ENCODE results near the gene KMT2A. TPM values are rescaled to one million over a fixed set of nuclear protein-coding genes. Genes with fewer than 3 reads are reported as not detected.

The KMT2A gene
- total and polyA plus RNA-seq, 7 donors, result 5.3 to 93.9 (median 42.9) TPM

DNA sequence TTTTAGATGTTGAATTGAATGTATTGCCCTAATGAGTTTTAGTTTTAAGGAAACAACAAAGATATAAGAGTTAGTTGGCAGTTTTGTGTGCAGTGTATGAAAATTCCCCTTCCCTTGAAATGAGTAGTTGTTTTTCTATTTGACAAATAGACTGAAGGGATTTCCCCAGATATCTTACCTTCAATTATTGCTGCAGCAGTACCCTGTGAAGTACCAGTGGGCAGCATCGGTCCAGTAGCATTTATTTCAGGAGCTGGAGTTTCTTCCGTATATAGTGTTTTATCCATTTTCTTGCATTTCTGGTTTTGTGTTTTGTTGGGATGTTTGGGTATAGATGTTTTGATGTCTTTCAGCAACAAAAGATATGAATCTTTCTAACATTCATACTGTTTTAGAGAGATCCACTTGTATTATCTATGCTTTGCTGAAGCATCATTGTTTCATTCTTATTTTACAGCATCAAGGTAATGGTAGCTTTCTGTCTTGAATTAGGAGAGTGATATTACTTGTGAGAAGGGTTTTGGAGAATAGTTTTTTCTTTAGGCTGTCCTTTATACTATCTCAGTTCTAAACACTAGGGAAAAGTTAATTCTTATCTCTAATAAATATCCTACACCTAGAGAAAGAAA lies 7.4 kb downstream of the KMT2A start:
- H3K27me3 ChIP-seq, result no peaks in the 10 kb centered on the region
- intact Hi-C loops (cut with DNase I), result no loop called here
- 68 to 80% methylated on average over 2 of the region's 2 CpGs for WGBS, 2 donors
- no peaks in the 10 kb centered on the region for H3K9me3 ChIP-seq
- no peak for DNase-seq
- H3K36me3 ChIP-seq, result no peaks in the 10 kb centered on the region
- TF ChIP-seq, protein P1, sequence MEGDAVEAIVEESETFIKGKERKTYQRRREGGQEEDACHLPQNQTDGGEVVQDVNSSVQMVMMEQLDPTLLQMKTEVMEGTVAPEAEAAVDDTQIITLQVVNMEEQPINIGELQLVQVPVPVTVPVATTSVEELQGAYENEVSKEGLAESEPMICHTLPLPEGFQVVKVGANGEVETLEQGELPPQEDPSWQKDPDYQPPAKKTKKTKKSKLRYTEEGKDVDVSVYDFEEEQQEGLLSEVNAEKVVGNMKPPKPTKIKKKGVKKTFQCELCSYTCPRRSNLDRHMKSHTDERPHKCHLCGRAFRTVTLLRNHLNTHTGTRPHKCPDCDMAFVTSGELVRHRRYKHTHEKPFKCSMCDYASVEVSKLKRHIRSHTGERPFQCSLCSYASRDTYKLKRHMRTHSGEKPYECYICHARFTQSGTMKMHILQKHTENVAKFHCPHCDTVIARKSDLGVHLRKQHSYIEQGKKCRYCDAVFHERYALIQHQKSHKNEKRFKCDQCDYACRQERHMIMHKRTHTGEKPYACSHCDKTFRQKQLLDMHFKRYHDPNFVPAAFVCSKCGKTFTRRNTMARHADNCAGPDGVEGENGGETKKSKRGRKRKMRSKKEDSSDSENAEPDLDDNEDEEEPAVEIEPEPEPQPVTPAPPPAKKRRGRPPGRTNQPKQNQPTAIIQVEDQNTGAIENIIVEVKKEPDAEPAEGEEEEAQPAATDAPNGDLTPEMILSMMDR (IDR thresholded peaks at IDR 0.05), result no peak
- TF ChIP-seq EP300 (IDR thresholded peaks at IDR 0.05) (no peak), POLR2AphosphoS5 (IDR thresholded peaks at IDR 0.05) (no peak), POLR2A (IDR thresholded peaks at IDR 0.05) (no peak)
- peaks cover 0 to 64% (median 41%) of the 10 kb centered on the region in 4 donors for H3K4me1 ChIP-seq
- H3K4me3 ChIP-seq, result no peak overlapping the region
- no peak overlapping the region for H3K27ac ChIP-seq

DNA sequence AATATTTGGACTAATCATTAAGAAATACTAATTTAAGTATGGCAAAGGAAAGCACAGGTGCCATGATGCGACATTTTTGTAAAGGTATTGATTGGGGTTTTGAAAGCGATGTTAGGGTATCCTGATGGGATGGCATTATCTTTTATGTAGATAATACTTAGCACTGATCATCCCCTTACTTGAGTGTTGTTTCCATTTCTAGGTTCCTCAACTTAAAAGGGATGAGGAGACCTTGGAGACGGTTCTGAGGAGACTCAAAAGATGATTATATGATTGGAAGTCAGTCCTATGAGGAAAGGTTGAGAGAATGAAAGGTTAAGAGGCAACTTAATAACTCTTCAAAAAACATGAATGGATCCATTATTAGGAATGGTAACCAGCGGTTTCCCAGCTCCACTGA lies 11.1 kb downstream of the KMT2A start:
- no peak for DNase-seq
- Histone ChIP-seq H3K4me3 (no peak overlapping the region), H3K27me3 (no peaks in the 10 kb centered on the region), H3K9me3 (no peaks in the 10 kb centered on the region), H3K36me3 (no peaks in the 10 kb centered on the region), H3K4me1 (peaks cover 0 to 31% (median 14%) of the 10 kb centered on the region in 4 donors), H3K27ac (no peak overlapping the region)
- 95 to 97% methylated on average over 4 of the region's 4 CpGs for WGBS, 2 donors
- no peak for TF ChIP-seq POLR2A (IDR thresholded peaks at IDR 0.05)
- TF ChIP-seq POLR2AphosphoS5 (IDR thresholded peaks at IDR 0.05), result no peak
- TF ChIP-seq, protein P1 (IDR thresholded peaks at IDR 0.05), result no peak
- TF ChIP-seq EP300 (IDR thresholded peaks at IDR 0.05), result no peak
- intact Hi-C loops (cut with DNase I), result no loop called here

DNA sequence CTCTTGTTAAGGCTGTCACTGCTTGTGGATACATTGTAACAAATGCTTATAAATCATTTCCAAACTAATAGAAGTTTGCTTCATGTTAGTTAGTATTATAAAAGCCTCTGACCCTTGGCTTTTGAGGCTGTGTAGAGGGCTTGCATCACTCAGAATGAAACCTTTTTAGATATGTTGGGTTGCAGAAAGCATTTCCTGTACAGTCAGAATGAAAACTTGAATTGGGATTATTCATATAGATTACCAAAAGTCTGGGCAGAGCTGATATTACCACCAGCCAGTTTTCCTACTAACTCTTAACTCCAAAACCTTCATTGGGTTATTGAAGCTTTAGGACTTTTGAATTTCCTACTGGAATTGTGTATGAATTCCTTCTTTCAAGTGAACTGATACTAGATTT lies 12.0 kb downstream of the KMT2A start:
- Histone ChIP-seq H3K36me3 (no peaks in the 10 kb centered on the region), H3K4me1 (peaks cover 0 to 22% (median 6%) of the 10 kb centered on the region in 4 donors), H3K27ac (no peak overlapping the region), H3K4me3 (no peak overlapping the region), H3K27me3 (no peaks in the 10 kb centered on the region), H3K9me3 (no peaks in the 10 kb centered on the region)
- no peak for DNase-seq
- intact Hi-C loops (cut with DNase I), result no loop called here
- TF ChIP-seq EP300 (IDR thresholded peaks at IDR 0.05), result no peak
- TF ChIP-seq POLR2AphosphoS5 (IDR thresholded peaks at IDR 0.05), result no peak
- no peak for TF ChIP-seq POLR2A (IDR thresholded peaks at IDR 0.05)
- TF ChIP-seq, protein P1 (IDR thresholded peaks at IDR 0.05), result no peak

DNA sequence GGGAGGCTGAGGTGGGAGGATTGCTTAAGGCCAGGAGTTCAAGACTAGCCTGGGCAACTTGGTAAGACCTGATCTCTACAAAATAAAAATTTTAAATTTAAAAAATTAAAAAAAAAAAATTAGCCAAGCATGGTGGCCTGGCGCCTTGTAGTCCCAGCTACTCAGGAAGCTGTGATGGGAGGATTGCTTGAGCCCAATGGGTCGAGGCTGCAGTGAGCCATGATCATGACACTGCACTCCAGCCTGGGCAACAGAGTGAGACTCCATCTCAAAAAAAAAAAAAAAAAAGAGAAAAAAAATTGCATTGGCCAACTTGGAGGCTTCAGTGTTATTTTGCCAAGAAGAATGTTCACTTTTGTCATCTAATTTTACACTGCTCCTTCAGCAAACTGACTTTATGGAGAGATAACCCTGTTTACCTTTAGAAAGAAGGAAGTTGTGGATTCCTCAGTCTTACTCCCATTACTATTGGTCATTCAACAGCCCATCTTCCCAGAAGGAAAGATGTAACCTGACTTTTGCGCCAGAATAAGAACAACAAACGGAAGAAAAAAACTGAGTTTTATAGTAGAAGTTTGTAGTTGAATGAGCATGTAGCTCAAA lies 13.1 kb downstream of the KMT2A start:
- Histone ChIP-seq H3K27ac (no peak overlapping the region), H3K4me3 (no peak overlapping the region), H3K36me3 (no peaks in the 10 kb centered on the region), H3K4me1 (peaks cover 0 to 15% (median 0%) of the 10 kb centered on the region in 4 donors), H3K9me3 (no peaks in the 10 kb centered on the region), H3K27me3 (no peaks in the 10 kb centered on the region)
- WGBS, 2 donors, result 81% methylated on average over 4 of the region's 4 CpGs
- no peak for DNase-seq
- intact Hi-C loops (cut with DNase I), result no loop called here
- TF ChIP-seq, protein P1 (IDR thresholded peaks at IDR 0.05), result no peak
- TF ChIP-seq EP300 (IDR thresholded peaks at IDR 0.05), result no peak
- TF ChIP-seq POLR2A (IDR thresholded peaks at IDR 0.05), result no peak
- no peak for TF ChIP-seq POLR2AphosphoS5 (IDR thresholded peaks at IDR 0.05)

Measured in sigmoid colon (tissue), 7 donors.